Measurements from ENCODE around the gene AMBRA1.

Gene AMBRA1

GRCh38 chr11:46565232-46565840 lies 28.5 kb downstream of the AMBRA1 start:
- no peak for TF ChIP-seq CEBPB (IDR thresholded peaks at IDR 0.05)
- no peak for TF ChIP-seq REST (IDR thresholded peaks at IDR 0.05; ENCODE audit: low read depth)
- no peak for TF ChIP-seq ZBTB7A (IDR thresholded peaks at IDR 0.05; ENCODE audit: low read depth)

GRCh38 chr11:46564459-46564858 lies 29.4 kb downstream of the AMBRA1 start:
- TF ChIP-seq REST (IDR thresholded peaks at IDR 0.05; ENCODE audit: low read depth) (no peak), USF1 (IDR thresholded peaks at IDR 0.05) (no peak), ZBTB7A (IDR thresholded peaks at IDR 0.05; ENCODE audit: low read depth) (no peak), MAX (IDR thresholded peaks at IDR 0.05) (no peak), TCF12 (IDR thresholded peaks at IDR 0.05; ENCODE audit: low read depth) (no peak), TAF1 (IDR thresholded peaks at IDR 0.05; ENCODE audit: low read depth) (no peak), EP300 (IDR thresholded peaks at IDR 0.05; ENCODE audit: borderline replicate concordance) (no peak), CREB1 (IDR thresholded peaks at IDR 0.05; ENCODE audit: low read depth) (no peak), YY1 (IDR thresholded peaks at IDR 0.05; ENCODE audit: low read depth) (no peak), TEAD4 (IDR thresholded peaks at IDR 0.05) (no peak), CEBPB (IDR thresholded peaks at IDR 0.05) (no peak), FOXM1 (IDR thresholded peaks at IDR 0.05; ENCODE audit: borderline replicate concordance, low read depth) (no peak), EGR1 (IDR thresholded peaks at IDR 0.05) (no peak), RAD21 (IDR thresholded peaks at IDR 0.05; ENCODE audit: low read depth) (no peak)

- TF ChIP-seq TEAD4 (IDR thresholded peaks at IDR 0.05) (no peak), EGR1 (IDR thresholded peaks at IDR 0.05) (no peak), YY1 (IDR thresholded peaks at IDR 0.05; ENCODE audit: low read depth) (no peak), CREB1 (IDR thresholded peaks at IDR 0.05; ENCODE audit: low read depth) (no peak), EP300 (IDR thresholded peaks at IDR 0.05; ENCODE audit: borderline replicate concordance) (no peak), TAF1 (IDR thresholded peaks at IDR 0.05; ENCODE audit: low read depth) (no peak), CEBPB (IDR thresholded peaks at IDR 0.05) (no peak), MAX (IDR thresholded peaks at IDR 0.05) (no peak), NFIC (IDR thresholded peaks at IDR 0.05) (no peak), USF1 (IDR thresholded peaks at IDR 0.05) (no peak), FOXM1 (IDR thresholded peaks at IDR 0.05; ENCODE audit: borderline replicate concordance, low read depth) (no peak), TCF12 (IDR thresholded peaks at IDR 0.05; ENCODE audit: low read depth) (no peak), ZBTB7A (IDR thresholded peaks at IDR 0.05; ENCODE audit: low read depth) (no peak), RAD21 (IDR thresholded peaks at IDR 0.05; ENCODE audit: low read depth) (no peak), REST (IDR thresholded peaks at IDR 0.05; ENCODE audit: low read depth) (no peak)
Measured at GRCh38 chr11:46562527-46562926, 31.3 kb downstream of the AMBRA1 start.

GRCh38 chr11:46560300-46560991 lies 33.4 kb downstream of the AMBRA1 start:
- TF ChIP-seq MAX (IDR thresholded peaks at IDR 0.05) (no peak), FOXM1 (IDR thresholded peaks at IDR 0.05; ENCODE audit: borderline replicate concordance, low read depth) (no peak), YY1 (IDR thresholded peaks at IDR 0.05; ENCODE audit: low read depth) (no peak), NFIC (IDR thresholded peaks at IDR 0.05) (no peak), TAF1 (IDR thresholded peaks at IDR 0.05; ENCODE audit: low read depth) (no peak), REST (IDR thresholded peaks at IDR 0.05; ENCODE audit: low read depth) (no peak), EGR1 (IDR thresholded peaks at IDR 0.05) (no peak), ZBTB7A (IDR thresholded peaks at IDR 0.05; ENCODE audit: low read depth) (no peak), EP300 (IDR thresholded peaks at IDR 0.05; ENCODE audit: borderline replicate concordance) (no peak), TEAD4 (IDR thresholded peaks at IDR 0.05) (no peak), RAD21 (IDR thresholded peaks at IDR 0.05; ENCODE audit: low read depth) (no peak), CEBPB (IDR thresholded peaks at IDR 0.05) (no peak), TCF12 (IDR thresholded peaks at IDR 0.05; ENCODE audit: low read depth) (no peak), CREB1 (IDR thresholded peaks at IDR 0.05; ENCODE audit: low read depth) (no peak), USF1 (IDR thresholded peaks at IDR 0.05) (no peak)

Data from Ishikawa (cell line).